Germinal center (tissue), 1 donor: ENCODE data around the gene GJD2.

Source experiments
- DNase-seq: peaks from one replicate; pipeline ENCODE4 v3.0.0; 2012; ENCODE audit warnings: mixed read lengths, low spot score

Gene GJD2

GRCh38 chr15:34724481-34724880 lies 30.3 kb downstream of the GJD2 start:
- DNase-seq = no peak

- DNase-seq = no peak
These were observed 32.4 kb downstream of the GJD2 start for GRCh38 chr15:34722439-34722836.

GRCh38 chr15:34721802-34722438 lies 32.9 kb downstream of the GJD2 start:
- no peak for DNase-seq

DNA sequence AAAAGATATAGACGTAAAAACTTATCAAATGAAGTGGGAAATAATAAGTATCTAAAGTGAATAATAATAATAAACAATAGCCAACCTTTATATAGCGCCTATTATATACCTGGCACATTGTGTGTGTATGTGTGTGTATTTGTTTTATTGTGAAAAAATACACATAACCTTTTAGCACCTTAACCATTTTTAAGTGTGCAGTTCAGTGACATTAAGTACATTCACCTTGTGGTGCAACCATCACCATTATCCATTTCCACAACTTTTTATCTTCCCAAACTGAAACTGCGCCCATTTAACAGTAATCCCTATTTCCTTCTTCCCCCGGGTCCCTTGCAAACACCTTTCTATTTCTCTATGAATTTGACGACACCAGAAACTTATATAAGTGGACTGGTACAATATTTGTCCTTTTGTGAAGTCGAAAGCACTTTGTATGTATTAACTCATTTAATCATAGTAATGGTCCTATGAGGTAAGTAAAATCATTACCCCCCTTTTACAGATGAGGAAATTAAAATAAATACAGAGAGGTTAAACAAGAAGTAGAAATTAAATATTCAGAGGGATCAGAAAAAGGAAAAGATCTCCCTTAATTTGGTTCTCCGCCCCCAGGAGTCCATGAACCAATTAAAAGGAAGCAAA lies 33.5 kb downstream of the GJD2 start:
- DNase-seq = no peak

- DNase-seq = no peak
These were observed 35.1 kb downstream of the GJD2 start for GRCh38 chr15:34719695-34720094.

GRCh38 chr15:34718681-34719665 lies 35.8 kb downstream of the GJD2 start:
- DNase-seq = no peak

- DNase-seq = no peak
These were observed 37.1 kb downstream of the GJD2 start for GRCh38 chr15:34717729-34718128.

DNA sequence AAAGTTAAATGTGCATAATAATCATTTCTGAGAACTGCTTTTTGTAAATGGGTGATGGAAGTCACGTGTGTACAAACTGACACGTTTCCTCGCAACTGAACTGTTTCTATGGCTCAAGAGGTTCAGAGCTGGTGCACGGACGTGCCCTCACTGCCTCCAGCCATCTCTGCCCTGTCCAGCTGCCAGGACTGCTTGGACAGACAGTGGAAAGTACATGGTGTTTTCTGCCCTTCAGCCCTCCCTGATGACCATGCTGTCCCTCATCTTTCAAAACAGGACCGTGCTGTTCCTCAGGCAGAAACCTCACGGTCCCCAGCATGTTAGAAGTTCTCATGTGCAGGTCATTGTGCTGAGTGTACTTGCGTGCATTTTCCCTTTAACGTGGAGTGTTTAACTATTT lies 38.7 kb downstream of the GJD2 start:
- no peak for DNase-seq

- no peak for DNase-seq
These were observed 40.2 kb downstream of the GJD2 start for GRCh38 chr15:34714476-34715121.

DNA sequence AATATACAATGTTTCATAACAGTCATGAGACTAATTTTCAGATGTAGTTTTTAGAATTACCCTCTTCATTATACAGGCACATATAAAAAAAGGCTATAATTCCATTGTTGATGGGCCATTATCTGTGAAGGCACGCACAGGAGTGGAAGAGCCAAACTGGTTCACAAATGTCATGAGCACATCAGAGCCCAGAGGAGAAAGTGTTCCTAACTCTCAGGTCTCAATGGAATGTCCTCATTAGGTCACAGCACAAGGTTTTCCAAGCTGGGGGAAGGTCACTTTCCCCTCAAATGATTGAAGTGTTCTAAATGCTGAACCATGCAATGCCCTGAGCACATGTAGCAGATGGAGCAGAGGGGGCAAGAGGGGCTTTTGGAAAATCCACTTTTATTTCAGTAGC lies 41.2 kb downstream of the GJD2 start:
- DNase-seq = no peak

DNA sequence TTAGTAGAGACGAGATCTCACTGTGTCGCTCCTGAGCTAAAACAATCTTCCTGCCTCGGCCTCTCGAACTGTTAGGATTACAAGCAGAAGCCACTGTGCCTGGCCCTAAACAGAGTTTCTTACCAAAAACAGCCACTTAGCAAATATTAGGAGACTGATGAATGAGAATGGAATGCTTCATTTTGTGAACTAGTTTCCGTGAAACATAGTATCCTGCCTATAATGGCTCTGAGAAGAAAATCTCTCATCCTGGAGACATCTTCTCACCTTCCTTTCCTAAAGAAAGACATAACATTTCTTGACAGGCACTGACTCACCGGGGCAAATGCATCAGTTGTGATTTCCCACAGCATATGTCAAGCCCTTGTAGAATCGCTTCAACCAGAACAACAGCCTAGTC lies 44.9 kb downstream of the GJD2 start:
- no peak for DNase-seq

- no peak for DNase-seq
These were observed 46.4 kb downstream of the GJD2 start for GRCh38 chr15:34708422-34708821.

DNA sequence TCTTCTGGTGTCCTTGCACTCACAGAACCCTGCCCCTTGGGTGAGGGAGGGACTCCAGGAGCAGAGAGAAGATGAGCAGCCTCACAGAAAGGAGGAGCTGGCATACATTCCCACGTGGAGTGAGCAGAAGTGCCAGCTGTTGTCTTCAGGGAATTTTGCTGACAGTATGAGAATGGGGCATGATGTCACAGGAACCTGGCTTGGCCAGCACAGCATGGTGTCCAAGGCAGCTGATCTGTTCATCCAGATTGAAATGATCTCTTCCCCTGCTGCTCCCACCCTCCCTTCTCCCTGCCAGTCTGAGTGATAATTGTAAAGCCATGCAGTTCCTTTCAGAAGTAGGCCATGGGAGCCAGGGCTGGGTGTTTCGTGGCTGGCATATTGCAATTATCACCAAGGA lies 53.3 kb downstream of the GJD2 start:
- no peak for DNase-seq
